Measurements from ENCODE around the gene PGM2L1. TPM values are rescaled to one million over a fixed set of nuclear protein-coding genes. Genes with fewer than 3 reads are reported as not detected.

Gene PGM2L1
- total RNA-seq, 4 donors from 2014 or later = 0.42 to 2.0 (median 0.89) TPM

GRCh38 chr11:74284466-74284865, 113.8 kb downstream of the PGM2L1 start:
- intact Hi-C loops (cut with DNase I) = no loop called here
- no peaks in the 10 kb centered on the region for H3K27me3 ChIP-seq
- DNase-seq = no peak
- 33 to 65% methylated on average over 2 of the region's 2 CpGs for WGBS, 2 donors
- H3K27ac ChIP-seq = no peak overlapping the region
- H3K9me3 ChIP-seq = no peaks in the 10 kb centered on the region
- no peaks in the 10 kb centered on the region for H3K36me3 ChIP-seq
- TF ChIP-seq POLR2A (IDR thresholded peaks at IDR 0.05) (no peak), CTCF (IDR thresholded peaks at IDR 0.05) (no peak)
- H3K4me3 ChIP-seq = no peak overlapping the region
- H3K4me1 ChIP-seq = peaks cover 0 to 5% (median 0%) of the 10 kb centered on the region in 3 donors

DNA sequence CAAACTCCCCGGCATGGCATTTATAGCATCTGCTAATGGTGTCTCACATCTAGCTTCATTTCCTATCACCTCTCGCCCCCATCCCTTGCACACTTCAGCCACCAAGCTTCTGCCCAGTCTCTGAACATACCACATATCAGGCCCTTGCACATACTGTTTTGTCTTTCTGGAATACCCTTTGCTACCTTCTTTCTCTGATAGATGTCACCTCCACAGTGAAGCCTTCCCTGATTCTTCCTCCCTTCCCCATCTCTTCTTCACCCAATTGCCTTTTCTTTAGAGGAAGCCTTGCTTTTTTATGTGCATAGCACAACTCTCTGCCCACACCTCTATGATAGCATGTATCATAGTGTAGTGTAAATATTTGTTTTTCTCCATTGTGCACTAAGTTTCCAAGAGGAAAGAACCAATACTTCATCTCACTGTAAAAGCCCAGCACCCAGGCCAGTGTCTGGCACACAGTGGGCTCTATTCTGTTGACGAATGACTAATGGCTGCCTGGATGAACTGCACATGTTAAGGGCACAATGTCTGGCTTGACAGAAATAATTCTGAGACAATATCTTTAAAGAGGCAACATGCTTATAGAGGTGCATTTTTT, 114.6 kb downstream of the PGM2L1 start:
- TF ChIP-seq CTCF (IDR thresholded peaks at IDR 0.05) (no peak), POLR2A (IDR thresholded peaks at IDR 0.05) (no peak)
- Histone ChIP-seq H3K27me3 (no peaks in the 10 kb centered on the region), H3K4me1 (peaks cover 0 to 5% (median 0%) of the 10 kb centered on the region in 3 donors), H3K27ac (no peak overlapping the region), H3K4me3 (no peak overlapping the region), H3K36me3 (no peaks in the 10 kb centered on the region), H3K9me3 (no peaks in the 10 kb centered on the region)
- intact Hi-C loops (cut with DNase I) = no loop called here
- WGBS, 2 donors = 75 to 83% methylated on average over 3 of the region's 3 CpGs
- DNase-seq = no peak

- intact Hi-C loops (cut with DNase I) = no loop called here
- DNase-seq = no peak
- 59 to 76% methylated on average over 4 to 5 of the region's 5 CpGs for WGBS, 2 donors
- Histone ChIP-seq H3K9me3 (no peaks in the 10 kb centered on the region), H3K4me3 (no peak overlapping the region), H3K27me3 (no peaks in the 10 kb centered on the region), H3K4me1 (peaks cover 0 to under 1% (median 0%) of the 10 kb centered on the region in 3 donors), H3K36me3 (no peaks in the 10 kb centered on the region), H3K27ac (no peak overlapping the region)
- TF ChIP-seq CTCF (IDR thresholded peaks at IDR 0.05) = no peak
- no peak for TF ChIP-seq POLR2A (IDR thresholded peaks at IDR 0.05)
Observed at GRCh38 chr11:74282914-74283371, 115.3 kb downstream of the PGM2L1 start.

DNA sequence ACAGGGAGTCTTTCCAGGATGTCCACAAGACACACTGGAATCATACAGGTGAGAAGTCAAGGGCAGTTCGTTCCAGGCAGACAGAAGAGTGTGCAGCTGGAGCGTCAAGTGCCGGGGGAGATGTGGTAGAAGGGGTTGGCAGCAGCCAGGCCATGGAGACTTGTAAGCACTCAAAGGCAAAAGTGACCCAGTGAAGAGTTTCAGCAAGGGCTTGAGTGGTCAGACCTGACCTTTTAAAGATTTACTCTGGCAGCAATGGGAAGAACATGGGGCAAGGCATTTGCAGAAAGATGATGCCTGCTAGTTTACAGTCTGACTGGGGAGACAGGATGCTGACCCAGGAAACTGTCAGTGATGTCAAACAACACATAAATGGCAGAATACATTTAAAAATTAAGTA, 115.8 kb downstream of the PGM2L1 start:
- H3K27me3 ChIP-seq = no peaks in the 10 kb centered on the region
- intact Hi-C loops (cut with DNase I) = no loop called here
- no peaks in the 10 kb centered on the region for H3K9me3 ChIP-seq
- no peaks in the 10 kb centered on the region for H3K4me1 ChIP-seq
- H3K4me3 ChIP-seq = no peak overlapping the region
- H3K36me3 ChIP-seq = no peaks in the 10 kb centered on the region
- 70 to 74% methylated on average over 3 of the region's 3 CpGs for WGBS, 2 donors
- DNase-seq = no peak
- TF ChIP-seq CTCF (IDR thresholded peaks at IDR 0.05) (no peak), POLR2A (IDR thresholded peaks at IDR 0.05) (no peak)
- no peak overlapping the region for H3K27ac ChIP-seq

DNA sequence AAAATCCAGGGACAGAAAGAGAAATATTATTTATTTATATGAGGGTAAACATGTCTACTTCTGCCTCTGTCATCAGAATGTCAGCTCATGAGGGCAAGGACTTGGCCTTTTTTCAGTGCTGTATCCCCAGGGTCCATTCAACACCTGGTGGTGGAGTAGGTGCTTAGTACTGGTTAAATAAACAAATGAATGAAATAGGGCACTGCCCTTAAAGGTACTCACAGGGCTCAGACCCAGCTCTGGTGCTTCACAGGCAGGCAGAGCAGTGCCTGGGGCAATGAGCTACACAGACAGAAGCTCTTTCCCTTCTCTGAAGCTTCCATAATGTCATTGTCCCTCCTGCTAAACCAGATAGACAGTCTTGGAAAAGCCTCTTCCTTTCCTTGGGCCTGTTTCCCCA, 117.7 kb downstream of the PGM2L1 start:
- intact Hi-C loops (cut with DNase I) = no loop called here
- Histone ChIP-seq H3K9me3 (no peaks in the 10 kb centered on the region), H3K27ac (no peak overlapping the region), H3K36me3 (no peaks in the 10 kb centered on the region), H3K4me1 (no peaks in the 10 kb centered on the region), H3K4me3 (no peak overlapping the region), H3K27me3 (no peaks in the 10 kb centered on the region)
- TF ChIP-seq POLR2A (IDR thresholded peaks at IDR 0.05) = no peak
- TF ChIP-seq CTCF (IDR thresholded peaks at IDR 0.05) = no peak
- DNase-seq = no peak

Small RNAs within 50 kb of the gene (small RNA-seq; reads per million reads assigned to genes)
- 0 to 0.28 (median 0.11) reads per million in 4 donors for gene MIR548AL

Other genes starting within 250 kb of the PGM2L1 start
- 10 to 100 TPM in 3 of 4 donors, 1 to 10 TPM in 1; 5.9 to 19.1 (median 14.2) TPM for gene C2CD3, start 227.4 kb downstream of the PGM2L1 start, total RNA-seq
- 10 to 100 TPM; 20.6 to 29.3 (median 28.1) TPM for gene PPME1, start 227.1 kb downstream of the PGM2L1 start, total RNA-seq
- gene P4HA3, start 86.8 kb downstream of the PGM2L1 start, total RNA-seq = under 1 TPM in 1 of 4 donors, not detected in 3; 0.19 TPM
- gene KCNE3, start 69.1 kb upstream of the PGM2L1 start, total RNA-seq = 1 to 10 TPM in 3 of 4 donors, under 1 TPM in 1; 0.72 to 8.4 (median 3.5) TPM
- gene LIPT2, start 95.3 kb upstream of the PGM2L1 start, total RNA-seq = 1 to 10 TPM; 1.2 to 8.4 (median 3.9) TPM
- 10 to 100 TPM in 3 of 4 donors, 1 to 10 TPM in 1; 5.1 to 13.8 (median 11.9) TPM for gene POLD3, start 194.1 kb upstream of the PGM2L1 start, total RNA-seq